HEK293 (cell line): ENCODE data around the gene FYCO1.

Experiments
- CTCF ChIP-seq: fragments of 450-650 bp; formaldehyde crosslinking; IDR thresholded peaks from 2 replicates; pipeline ENCODE4 v1.5.1; 2016; ENCODE audit warnings: missing biosample characterization, missing genetic modification characterization
- KLF16 ChIP-seq: fragments of 450-650 bp; formaldehyde crosslinking; IDR thresholded peaks from 2 replicates; pipeline ENCODE4 v1.5.1; 2017; ENCODE audit warnings: missing biosample characterization, missing genetic modification characterization
- ZBTB17 ChIP-seq: fragments of 450-650 bp; formaldehyde crosslinking; IDR thresholded peaks from 2 replicates; pipeline ENCODE4 v1.5.1; 2016; ENCODE audit warnings: missing biosample characterization, missing genetic modification characterization
- ZNF274 ChIP-seq, 2 experiments: fragments of 200-500 bp in 1 of 2; fragments of 450-650 bp in 1 of 2; sonication (Bioruptor generic) in 1 of 2; formaldehyde crosslinking in 1 of 2; IDR thresholded peaks; 2 replicates each; pipeline versions ENCODE4 v1.5.1 to v1.6.1; 2014 to 2016; ENCODE audit warnings: borderline replicate concordance in 1 of 2, inconsistent platforms in 1 of 2, low read length in 1 of 2, missing biosample characterization in 1 of 2, missing genetic modification characterization in 1 of 2
- ZNF449 ChIP-seq: fragments of 450-650 bp; formaldehyde crosslinking; IDR thresholded peaks from 2 replicates; pipeline ENCODE4 v1.5.1; 2017; ENCODE audit warnings: missing biosample characterization, mild to moderate bottlenecking, missing genetic modification characterization, moderate library complexity
- ZNF544 ChIP-seq: fragments of 450-650 bp; formaldehyde crosslinking; IDR thresholded peaks from 2 replicates; pipeline ENCODE4 v1.5.0; 2017; ENCODE audit warnings: missing biosample characterization, missing genetic modification characterization
- ZNF555 ChIP-seq: fragments of 450-650 bp; formaldehyde crosslinking; conservative IDR thresholded peaks from 2 replicates; pipeline ENCODE4 v1.5.1; 2017; ENCODE audit warnings: missing biosample characterization, mild to moderate bottlenecking, missing genetic modification characterization, inconsistent platforms
- ZNF571 ChIP-seq: fragments of 450-650 bp; formaldehyde crosslinking; IDR thresholded peaks from 2 replicates; pipeline ENCODE4 v1.5.0; 2017; ENCODE audit warnings: missing biosample characterization, missing genetic modification characterization
- ZNF596 ChIP-seq: fragments of 450-650 bp; IDR thresholded peaks from 2 replicates; pipeline ENCODE4 v1.5.0; 2018; ENCODE audit warnings: missing biosample characterization, mild to moderate bottlenecking, missing genetic modification characterization, moderate library complexity
- ZNF626 ChIP-seq: fragments of 450-650 bp; sonication (Bioruptor Pico); formaldehyde crosslinking; IDR thresholded peaks from 2 replicates; pipeline ENCODE4 v1.5.1; 2018; ENCODE audit warnings: missing biosample characterization, missing genetic modification characterization, inconsistent platforms

GRCh38 chr3:45929042-45929679 is 66.5 kb downstream of the FYCO1 start:
- peak; percentile 55 for TF ChIP-seq CTCF (tag by site-specific recombination)
- no peak for TF ChIP-seq ZNF274 (IDR thresholded peaks at IDR 0.05; ENCODE audit: low read length)
- no peak for TF ChIP-seq ZNF274 (tag by site-specific recombination; IDR thresholded peaks at IDR 0.05; ENCODE audit: borderline replicate concordance)
- no peak for TF ChIP-seq ZNF544 (tag by site-specific recombination)
- no peak for TF ChIP-seq ZNF626 (tag by site-specific recombination)
- no peak for TF ChIP-seq ZBTB17 (tag by site-specific recombination)
- no peak for TF ChIP-seq ZNF571 (tag by site-specific recombination)
- no peak for TF ChIP-seq ZNF449 (tag by site-specific recombination)
- TF ChIP-seq KLF16: no peak
- no peak for TF ChIP-seq ZNF555 (tag by site-specific recombination)
- no peak for TF ChIP-seq ZNF596
